Esophagus mucosa (tissue), 1 donor: ENCODE measurements around the gene ZNRF2. TPM values are rescaled to one million over a fixed set of nuclear protein-coding genes. Genes with fewer than 3 reads are reported as not detected.

ENCODE experiments used
- ATAC-seq: fragments of 200-7000 bp; cut with Tn5 transposase; one replicate; pipeline ENCODE4 v1.9.1; 2020
- total RNA-seq: library from RNA; stranded (reverse); gene quantifications from one replicate; pipeline ENCODE4 v1.2.4, GENCODE V29; 2023
- donor health status: DM: yes; HTN: yes; CAD: no.

The ZNRF2 gene
- total RNA-seq, 1 donor from 2014 or later: 14.5 TPM

DNA sequence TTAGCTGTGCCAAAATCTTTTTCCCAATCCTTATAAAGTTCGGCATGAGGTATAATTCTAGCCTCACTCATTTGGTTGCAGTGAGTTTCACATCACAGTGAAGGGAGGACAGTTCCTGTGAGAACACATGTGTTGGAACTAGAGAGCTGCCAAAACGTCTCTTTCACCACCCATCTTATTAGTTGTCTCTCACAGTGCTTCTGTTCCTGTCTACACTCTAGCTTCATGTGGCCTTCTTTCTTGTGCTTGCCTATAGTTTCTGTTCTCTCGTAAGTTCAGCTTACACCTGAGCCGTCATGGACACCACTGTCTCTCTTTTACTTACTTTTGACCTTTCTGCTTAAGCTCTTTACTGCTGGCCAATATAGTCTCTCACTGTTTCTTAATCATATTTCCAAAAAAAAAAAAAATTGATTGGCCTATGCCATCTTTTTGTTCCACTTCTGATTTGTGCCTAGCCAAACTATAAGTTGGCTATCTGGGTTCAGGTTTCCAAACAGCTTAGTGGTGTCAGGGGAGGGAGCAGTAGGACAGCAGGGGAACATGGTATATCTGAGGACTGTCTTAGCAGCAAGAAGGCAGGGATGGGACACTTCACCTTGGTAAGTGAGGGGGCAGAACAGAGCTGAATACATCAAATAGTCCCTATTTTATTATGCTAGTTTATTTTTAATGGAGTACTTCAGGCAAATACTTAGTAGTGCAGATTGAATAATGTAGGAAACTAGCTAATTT, 38.0 kb downstream of the ZNRF2 start:
- peak; percentile 48 for ATAC-seq

DNA sequence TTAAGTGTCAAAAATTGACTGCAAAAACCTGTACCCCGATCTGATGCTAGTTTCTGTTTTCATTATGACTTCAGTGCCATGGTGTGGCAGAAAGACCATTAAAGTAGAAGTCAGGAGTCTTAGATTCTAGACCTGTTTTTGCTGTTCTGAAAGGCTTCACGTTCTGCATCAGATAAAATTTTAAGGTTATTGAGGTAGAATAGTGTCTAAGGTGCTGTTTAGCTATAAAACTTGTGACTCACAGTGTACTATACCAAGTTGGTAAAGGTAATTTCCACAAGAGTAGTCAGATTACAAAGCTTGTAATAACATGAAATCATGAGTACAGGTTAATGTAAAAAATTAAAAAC, 38.6 kb downstream of the ZNRF2 start:
- peak; percentile 49 for ATAC-seq

DNA sequence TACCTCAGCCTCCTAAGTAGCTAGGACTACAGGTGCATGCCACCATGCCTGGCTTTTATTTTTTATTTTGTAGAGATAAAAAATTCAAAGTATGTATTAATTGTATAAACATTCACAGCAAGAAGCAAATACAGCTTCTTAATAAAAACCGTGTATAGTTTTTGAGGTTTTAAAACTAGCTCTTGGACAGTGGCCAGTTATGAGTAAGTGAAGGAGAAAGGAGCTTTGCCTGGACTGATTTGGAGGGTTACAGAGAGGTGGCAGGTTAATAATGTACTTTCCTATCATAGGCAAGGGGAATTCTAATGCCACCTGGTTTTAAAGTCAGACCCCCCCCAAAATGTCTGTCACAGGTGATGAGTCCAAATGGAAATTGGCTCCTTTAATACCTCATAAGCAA, 43.4 kb downstream of the ZNRF2 start:
- ATAC-seq: no peak

DNA sequence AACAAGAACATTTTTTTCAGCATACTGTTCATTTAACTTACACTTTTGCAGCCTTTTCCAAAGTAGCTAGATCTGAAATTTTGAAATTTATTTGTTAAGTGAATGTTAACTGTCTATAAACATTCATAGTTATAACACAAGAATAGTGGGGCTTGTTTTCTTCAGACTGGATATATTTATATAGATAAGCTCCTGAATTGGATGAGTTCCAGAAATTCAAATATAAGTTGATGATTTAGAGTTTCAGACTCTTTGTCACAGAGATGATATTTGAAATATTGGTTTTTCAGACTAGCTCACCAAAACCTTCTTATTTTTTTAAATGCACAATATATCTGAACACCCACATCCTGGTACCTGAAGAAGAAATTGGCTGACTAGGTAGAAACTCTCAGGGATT, 44.0 kb downstream of the ZNRF2 start:
- ATAC-seq: no peak

DNA sequence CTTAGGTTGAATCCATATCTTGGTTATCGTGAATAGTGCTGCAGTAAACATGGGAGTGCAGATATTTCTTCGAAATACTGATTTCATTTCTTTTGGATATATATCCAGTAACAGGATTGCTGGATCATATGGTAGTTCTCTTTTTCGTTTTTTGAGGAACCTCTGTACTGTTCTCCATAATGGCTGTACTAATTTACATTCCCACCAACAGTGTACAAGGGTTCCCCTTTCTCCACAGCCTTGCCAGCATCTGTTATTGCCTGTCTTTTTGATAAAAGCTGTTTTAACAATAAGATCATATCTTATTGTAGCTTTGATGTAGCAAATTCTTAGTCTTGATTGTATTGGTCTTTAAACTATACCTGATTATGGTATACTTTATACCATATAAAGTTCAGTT, 45.3 kb downstream of the ZNRF2 start:
- ATAC-seq: no peak

DNA sequence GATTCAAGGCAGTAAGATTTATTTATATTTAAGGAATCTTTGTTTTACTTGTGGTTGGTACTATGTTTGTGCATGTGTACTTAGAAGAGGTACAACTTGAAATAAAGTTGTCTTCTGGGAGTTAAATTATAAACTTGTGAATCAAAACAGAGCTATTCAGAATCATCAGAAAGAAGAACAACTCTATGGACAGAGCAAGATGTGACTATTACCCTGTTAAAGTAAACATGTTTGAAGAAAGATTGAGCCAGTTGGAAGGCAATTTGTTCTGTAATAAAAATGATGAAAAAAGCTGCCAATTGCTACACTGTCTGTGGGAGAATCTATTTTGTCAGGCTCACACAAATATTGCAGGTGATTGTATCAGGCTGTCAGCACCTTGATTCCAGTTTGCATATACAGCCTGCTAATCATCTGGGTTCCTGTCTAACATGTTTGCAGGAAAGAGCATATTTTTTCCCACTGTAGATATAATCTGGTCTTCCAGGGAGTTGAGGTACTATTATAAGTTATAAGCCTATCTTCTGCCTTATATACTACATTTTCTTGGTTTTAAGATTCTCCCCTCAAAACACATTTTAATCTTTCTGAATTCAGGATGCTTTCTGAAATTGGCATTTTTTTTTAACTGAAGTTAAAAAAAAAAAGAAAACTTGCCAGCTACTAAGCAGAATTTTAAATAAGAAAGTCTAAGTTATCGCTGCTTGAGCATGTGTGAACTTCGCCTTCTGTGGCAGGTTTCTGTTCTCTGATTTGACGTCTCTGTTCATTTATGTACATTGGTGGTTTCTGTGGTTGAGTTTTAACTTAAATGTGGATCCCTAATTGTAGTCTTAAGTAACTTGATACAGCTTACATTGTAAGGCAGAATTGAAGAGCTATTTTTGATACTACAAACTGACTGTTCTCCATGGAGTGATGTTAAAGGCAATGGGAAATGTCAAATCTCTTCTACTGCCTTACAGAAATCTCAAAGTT, 46.0 kb downstream of the ZNRF2 start:
- no peak for ATAC-seq

DNA sequence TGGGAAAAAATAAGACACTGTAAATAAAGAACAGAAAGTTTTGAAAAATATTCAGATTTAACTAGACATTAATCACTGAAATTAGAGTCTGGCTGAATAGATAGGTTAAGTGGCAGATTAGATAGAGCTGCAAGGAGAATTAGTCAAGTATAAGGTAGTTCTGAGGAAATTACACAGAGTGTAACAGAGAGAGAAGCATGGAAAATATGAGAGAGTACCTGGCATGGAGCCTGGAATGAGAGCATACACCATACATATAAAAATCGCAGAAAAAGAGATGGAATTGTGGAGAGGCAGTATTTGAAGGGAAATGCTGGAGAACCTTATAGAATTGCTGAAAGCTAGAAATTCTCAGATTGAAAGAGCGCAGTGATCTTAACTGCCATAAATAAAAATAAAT, 46.9 kb downstream of the ZNRF2 start:
- no peak for ATAC-seq

DNA sequence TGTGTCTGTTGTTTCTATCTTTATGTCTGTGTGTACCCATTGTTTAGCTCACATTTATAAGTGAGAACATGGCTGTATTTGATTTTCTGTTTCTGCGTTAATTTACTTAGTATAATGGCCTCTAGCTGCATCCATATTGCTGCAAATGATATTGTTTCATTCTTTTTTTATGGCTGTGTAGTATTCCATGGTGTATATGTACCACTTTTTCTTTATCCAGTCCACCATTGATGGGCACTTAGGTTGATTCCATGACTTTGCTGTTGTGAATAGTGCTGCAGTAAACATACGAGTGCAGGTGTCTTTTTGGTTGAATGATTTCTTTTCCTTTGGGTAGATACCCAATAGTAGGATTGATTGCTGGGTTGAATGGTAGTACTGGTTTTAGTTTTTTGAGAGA, 48.2 kb downstream of the ZNRF2 start:
- no peak for ATAC-seq

DNA sequence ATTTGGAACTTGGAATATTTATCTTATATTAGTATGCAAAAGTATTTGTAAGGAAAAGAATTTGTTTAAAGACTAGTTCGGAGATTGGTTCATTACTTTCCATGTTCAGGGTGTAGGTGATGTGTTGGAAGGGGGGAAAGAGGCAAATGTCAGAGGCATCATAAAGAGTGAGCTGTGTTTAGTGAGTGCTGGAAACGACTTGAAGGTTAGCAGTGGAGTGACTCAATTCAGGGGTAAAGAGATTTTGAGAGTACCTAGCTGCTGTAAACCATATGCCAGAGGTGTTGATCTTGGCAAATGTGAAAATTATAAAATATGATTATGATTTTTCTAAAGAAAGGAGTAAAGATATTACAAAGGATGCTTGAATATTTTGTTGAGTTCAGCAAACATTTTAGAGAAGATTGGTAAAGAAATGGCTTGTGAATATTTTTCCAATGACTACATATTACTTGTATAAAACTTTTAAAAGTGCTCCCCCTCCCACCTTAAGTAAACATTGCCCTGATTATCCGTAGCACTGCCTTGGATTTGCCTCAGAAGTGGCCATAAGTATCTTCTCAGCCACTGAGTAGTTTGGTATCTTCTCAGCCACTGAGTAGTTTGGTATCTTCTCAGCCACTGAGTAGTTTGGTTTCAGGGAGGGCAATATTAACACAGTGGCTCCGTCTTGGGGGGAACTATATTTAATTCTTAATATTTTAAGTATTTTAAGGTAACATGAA, 51.5 kb downstream of the ZNRF2 start:
- no peak for ATAC-seq

DNA sequence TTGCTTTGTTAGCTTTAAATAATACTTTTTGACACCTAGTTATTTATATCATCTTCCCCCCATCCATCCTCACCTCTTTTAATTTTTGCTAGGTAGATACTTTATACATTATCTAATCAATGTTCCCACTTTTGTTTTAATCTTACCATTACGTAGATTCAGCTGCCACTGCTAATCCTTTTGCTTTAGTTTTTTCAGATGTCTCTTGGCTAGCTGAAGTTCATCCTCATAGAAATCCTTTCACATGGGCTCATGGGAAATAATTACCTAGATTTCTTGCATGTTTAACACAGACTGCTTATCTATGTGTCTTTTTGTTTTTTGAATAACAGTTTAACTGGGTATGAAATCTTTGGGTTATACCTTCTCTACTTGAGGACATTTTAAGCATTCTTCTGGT, 60.1 kb downstream of the ZNRF2 start:
- no peak for ATAC-seq

DNA sequence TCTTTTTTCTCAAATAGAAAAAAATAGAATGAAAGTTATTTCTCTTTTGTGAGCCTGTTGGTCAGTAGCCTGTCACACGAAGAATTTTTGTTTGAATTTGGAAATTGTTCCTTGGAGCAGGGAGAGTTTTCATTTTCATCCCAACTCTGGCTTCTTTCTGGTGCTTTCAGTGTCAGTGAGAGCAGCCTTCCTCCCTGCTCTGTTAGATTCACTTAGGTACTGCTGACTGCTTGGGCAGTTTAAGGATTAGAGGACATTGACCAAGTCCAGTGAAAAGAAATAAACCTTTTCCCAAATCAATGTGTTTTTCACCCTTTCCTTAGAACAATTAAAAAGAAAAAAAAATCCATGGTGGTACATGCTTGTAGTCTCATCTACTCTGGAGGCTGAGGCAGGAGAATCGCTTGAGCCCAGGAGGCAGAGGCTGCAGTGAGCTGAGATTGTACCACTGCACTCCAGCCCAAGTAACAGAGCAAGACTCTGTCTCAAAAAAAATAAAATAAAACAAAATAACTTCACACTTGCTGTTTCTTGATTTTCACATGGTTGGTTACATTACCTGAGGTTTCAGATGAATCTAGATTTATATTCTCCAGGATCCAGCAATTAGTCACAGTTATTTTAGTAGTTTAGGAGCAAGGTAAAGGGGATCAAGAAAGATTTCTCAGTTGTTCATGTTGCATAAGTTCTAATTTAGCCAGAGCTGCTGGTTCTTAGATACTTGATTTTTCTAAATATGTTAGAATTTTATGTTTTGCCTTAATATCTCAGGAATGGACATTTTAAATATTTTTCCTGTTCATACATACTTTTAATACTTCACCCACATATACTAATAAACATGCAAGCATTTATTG, 63.1 kb downstream of the ZNRF2 start:
- no peak for ATAC-seq

DNA sequence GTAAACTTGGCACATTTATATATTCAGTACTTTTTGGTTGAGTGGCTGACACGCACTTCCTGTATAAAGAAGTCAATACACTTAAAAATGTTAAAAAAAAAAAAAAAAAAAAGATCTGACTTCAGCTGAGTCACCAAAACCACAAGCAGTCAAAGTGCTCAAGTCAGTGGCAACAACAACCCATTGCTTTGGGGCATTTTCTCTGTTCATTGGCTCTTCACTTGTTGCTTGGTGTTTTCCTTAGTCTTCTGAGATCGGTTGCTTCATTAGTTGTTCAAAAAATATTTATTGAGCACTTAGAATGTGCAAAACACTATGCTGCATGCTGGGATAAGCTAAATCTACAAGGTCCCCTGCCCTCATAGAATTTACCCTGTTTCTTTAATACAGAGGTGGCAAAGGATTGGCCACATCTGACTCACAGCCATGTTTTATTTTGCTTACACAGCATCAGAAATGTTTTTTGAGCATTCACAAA, 63.7 kb downstream of the ZNRF2 start:
- peak; percentile 68 for ATAC-seq

DNA sequence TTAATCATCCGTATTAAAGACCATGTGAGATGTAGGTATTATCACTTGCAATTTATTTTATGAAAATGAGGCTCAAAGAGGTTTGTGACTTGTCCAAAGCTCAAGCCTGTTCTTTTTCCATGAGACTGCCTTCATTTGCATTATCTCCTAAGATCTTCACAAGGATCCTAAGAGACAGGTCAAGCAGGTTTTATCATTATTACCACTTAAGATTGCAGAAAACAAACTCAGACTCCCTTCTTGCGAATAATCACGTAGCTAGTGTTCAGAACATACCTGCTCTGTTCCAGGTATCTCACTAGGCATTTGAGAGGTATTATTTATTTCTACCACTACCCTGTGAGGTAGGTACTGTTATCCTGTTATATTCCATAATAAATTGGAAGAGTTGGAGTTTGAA, 64.8 kb downstream of the ZNRF2 start:
- no peak for ATAC-seq

DNA sequence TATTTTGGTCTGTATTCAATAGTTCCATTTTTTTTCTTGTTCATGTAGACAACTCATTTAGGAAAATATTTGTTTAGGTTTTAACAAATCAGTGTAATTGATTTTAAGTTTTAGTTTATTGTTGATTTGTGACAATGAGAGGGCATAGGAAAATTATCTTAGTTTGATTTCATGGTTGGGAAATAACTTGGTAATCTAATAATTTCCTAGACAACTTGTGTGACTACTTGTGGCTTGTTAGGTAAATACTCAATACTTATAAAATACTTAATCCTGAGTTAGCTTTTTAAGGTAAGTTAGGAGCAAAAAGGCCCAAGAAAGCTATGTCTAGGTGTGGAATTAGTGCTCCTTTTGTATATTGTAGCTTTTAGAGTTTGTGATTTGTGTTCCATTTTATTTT, 65.4 kb downstream of the ZNRF2 start:
- no peak for ATAC-seq

DNA sequence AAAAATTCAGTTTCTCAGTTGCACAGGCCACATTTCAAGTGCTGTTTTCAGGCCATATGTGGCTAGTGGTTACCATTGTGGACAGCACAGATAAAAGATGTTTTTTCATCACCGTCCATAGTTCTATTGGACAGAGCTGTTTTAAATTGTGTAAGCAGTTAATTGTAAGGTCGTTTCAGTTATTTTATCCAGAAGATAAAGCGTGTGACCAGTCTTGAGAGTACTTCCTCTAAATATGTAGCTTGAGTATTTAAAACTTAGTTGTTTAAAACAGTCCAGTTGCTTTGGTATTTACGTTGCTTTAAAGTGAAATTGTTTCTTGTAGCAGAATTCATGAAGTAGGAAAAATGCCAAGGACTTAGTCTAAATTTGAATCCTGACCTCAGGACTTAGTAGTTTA, 66.9 kb downstream of the ZNRF2 start:
- no peak for ATAC-seq

DNA sequence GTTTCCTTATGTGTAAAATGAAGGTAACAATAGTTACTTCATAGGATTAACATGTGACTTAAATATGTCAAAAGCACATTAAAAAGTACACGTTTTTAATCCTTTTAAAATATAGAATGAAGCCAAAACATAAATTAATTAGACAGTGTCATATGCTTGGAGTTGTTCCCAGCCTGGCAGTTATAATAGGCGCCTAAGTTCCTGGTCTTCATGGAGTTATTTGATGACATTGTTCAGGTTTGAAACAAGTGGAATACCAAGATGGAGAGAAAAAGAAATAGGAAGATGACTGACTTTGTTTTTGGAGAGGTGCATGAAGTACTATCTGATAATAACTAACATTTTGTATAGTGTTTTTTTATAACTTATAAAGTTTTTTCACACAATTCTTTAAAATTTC, 67.3 kb downstream of the ZNRF2 start:
- ATAC-seq: no peak

DNA sequence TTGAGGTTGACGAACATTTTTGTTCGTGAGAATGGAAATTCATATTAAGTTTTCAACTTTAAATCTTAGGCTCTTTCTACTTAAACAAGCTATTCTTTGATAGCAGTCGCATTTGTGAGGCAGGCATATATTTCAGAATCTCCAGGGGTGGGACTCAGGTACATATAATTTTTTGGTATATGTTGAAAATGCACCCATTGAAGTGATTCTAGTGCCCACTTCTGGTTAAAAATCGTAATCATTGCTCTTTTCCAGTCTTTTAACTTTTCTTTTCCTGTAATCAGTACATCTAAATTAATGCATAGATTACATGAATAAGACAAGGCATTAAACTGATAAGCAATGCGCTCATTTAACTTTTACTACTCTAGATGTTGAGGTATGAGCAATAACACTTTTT, 67.8 kb downstream of the ZNRF2 start:
- no peak for ATAC-seq

DNA sequence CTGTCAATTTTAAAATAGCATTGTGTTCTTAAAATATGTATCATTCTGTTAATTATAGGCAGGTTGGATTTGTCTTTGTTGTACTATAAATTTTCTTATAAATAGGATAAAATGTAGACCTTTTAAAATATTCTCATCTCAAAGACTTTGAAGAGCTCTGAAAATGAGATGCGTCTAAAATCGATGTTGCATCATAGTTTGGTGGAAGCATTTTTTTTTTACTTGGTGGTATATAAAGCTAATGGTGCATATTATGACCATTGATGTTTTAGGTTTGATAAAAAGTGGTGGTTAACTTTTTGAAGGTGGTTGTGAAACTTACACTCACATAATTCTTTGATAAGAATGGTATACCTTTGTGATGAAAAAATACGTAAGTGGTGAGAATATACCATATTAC, 69.1 kb downstream of the ZNRF2 start:
- ATAC-seq: no peak

DNA sequence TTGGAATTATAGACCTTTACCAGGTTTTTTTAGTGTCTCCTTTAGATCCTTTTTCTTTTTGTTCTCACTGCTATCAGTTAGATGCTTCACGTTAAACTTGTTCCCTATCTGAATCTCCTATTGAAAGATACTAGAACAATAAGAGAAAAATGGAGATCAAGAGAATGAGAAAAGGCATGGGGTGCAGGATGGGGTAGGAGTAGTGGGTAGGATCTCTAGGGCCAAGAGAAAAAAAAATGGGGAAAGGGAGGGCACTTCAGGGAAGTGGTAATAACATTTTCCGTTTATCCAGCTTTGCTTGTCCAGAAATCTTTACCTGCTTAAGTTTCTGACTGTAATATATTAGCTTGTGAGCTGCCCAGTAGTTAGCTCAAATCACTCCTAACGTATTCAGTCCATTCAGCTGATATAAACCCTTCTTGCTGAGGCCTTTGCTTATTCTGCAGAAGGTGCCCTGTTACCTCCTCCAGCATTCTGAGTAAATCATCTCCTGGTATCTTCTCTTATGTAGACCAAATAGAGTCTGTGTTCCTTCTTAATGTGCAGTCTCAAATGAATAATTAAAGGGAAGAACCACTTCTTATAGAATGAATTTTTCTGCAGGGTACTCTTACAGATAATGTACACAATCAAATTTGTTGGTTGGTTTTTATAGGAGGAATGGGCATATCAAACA, 69.7 kb downstream of the ZNRF2 start:
- no peak for ATAC-seq

DNA sequence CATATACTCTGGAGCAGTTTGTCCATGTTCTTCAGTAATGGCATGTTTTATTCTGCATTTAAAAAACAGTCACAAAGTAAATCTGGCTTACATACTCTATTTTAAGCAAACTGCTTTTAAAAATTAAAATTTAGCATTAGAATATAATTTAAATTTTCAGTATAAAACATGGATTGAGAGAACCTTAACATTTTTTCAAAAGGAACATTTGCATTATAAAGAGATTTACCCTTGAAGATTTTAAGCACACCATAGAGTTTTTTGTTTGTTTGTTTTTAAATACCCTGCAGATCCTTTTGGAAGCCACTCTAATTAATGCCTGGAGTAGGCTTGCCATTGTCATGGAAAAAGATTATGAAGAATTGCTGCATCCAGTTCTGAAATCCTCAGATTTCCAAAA, 70.4 kb downstream of the ZNRF2 start:
- no peak for ATAC-seq

DNA sequence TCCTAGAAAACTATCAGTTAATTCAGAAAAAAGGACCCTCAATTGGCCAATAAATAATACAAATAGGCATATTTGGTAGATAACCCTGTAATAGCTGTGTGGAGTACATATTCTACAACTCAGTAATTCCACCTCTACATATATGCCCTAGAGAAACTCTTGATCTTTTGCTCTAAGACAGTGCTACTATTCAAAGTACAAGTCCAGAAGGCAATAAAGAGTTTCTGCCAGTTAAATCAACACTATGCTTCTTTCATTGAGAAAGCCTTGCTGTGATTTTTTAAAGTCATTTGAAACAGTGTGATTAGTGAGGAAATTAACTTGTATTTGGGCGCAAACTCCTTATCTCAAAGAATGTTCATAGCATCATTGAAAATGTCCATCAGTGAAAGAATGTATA, 75.6 kb downstream of the ZNRF2 start:
- ATAC-seq: no peak
